ENCODE results near the gene NOL7.

The NOL7 gene

GRCh38 chr6:13597073-13597472 lies 18.1 kb upstream of the NOL7 start:
- no peak for FAIRE-seq
- no peak for DNase-seq (ENCODE audit: insufficient read length, low spot score)
- TF ChIP-seq CTCF (IDR thresholded peaks at IDR 0.05; ENCODE audit: insufficient read depth, missing control alignments), result no peak

GRCh38 chr6:13600036-13600435 lies 15.1 kb upstream of the NOL7 start:
- DNase-seq (ENCODE audit: insufficient read length, low spot score) (no peak), FAIRE-seq (no peak)
- TF ChIP-seq CTCF (IDR thresholded peaks at IDR 0.05; ENCODE audit: insufficient read depth, missing control alignments), result no peak

- DNase-seq (ENCODE audit: insufficient read length, low spot score), result no peak
- TF ChIP-seq CTCF (IDR thresholded peaks at IDR 0.05; ENCODE audit: insufficient read depth, missing control alignments), result no peak
- no peak for FAIRE-seq
Observed at GRCh38 chr6:13604135-13604534, 11.0 kb upstream of the NOL7 start.

GRCh38 chr6:13604546-13605416 lies 10.4 kb upstream of the NOL7 start:
- FAIRE-seq (no peak), DNase-seq (ENCODE audit: insufficient read length, low spot score) (no peak)
- no peak for TF ChIP-seq CTCF (IDR thresholded peaks at IDR 0.05; ENCODE audit: insufficient read depth, missing control alignments)

- DNase-seq (ENCODE audit: insufficient read length, low spot score) (no peak), FAIRE-seq (no peak)
- TF ChIP-seq CTCF (IDR thresholded peaks at IDR 0.05; ENCODE audit: insufficient read depth, missing control alignments), result no peak
Observed at GRCh38 chr6:13605634-13606033, 9.5 kb upstream of the NOL7 start.

GRCh38 chr6:13611715-13612114 lies 3.4 kb upstream of the NOL7 start:
- TF ChIP-seq CTCF (IDR thresholded peaks at IDR 0.05; ENCODE audit: insufficient read depth, missing control alignments), result no peak
- DNase-seq (ENCODE audit: insufficient read length, low spot score) (no peak), FAIRE-seq (no peak)

- FAIRE-seq, result no peak
- no peak for DNase-seq (ENCODE audit: insufficient read length, low spot score)
- TF ChIP-seq CTCF (IDR thresholded peaks at IDR 0.05; ENCODE audit: insufficient read depth, missing control alignments), result no peak
Observed at GRCh38 chr6:13613029-13613594, 2.0 kb upstream of the NOL7 start.

All from D721Med (cell line).